Neural crest cell (in vitro differentiated cells): ENCODE data around the gene PPP1R1A. TPM values are rescaled to one million over a fixed set of nuclear protein-coding genes. Genes with fewer than 3 reads are reported as not detected.

Experiments
- DNase-seq: peaks from one replicate; pipeline ENCODE4 v3.0.0; 2021; ENCODE audit warnings: low read depth, mixed read lengths, low spot score
- H3K27ac Mint-ChIP-seq: one replicate; pipeline ENCODE4 v1.8.0; 2021; ENCODE audit warnings: mild to moderate bottlenecking, mixed read lengths; ENCODE audit not compliant: unreplicated experiment
- H3K27me3 Mint-ChIP-seq: 2 replicates; pipeline ENCODE4 v1.8.0; 2021; ENCODE audit warnings: low read depth, mild to moderate bottlenecking, mixed read lengths
- H3K36me3 Mint-ChIP-seq: 2 replicates; pipeline ENCODE4 v1.8.0; 2021; ENCODE audit warnings: low read depth, mild to moderate bottlenecking, mixed read lengths
- H3K4me1 Mint-ChIP-seq: 2 replicates; pipeline ENCODE4 v1.8.0; 2021; ENCODE audit warnings: mixed read lengths
- H3K4me3 Mint-ChIP-seq: one replicate; pipeline ENCODE4 v1.8.0; 2021; ENCODE audit warnings: mild to moderate bottlenecking, mixed read lengths
- H3K9me3 Mint-ChIP-seq: 2 replicates; pipeline ENCODE4 v1.8.0; 2021; ENCODE audit warnings: mixed read lengths
- CTCF ChIP-seq: fragments of 200-600 bp; sonication (generic); conservative IDR thresholded peaks from 2 replicates; pipeline ENCODE4 v1.5.0; 2021; ENCODE audit warnings: antibody characterized with exemption, mild to moderate bottlenecking
- total RNA-seq: library from RNA; stranded (reverse); gene quantifications from 2 replicates; pipeline ENCODE4 v1.2.1, GENCODE V29; 2021

PPP1R1A gene
- total RNA-seq, 1 donor from 2014 or later, result 10.3 TPM

DNA sequence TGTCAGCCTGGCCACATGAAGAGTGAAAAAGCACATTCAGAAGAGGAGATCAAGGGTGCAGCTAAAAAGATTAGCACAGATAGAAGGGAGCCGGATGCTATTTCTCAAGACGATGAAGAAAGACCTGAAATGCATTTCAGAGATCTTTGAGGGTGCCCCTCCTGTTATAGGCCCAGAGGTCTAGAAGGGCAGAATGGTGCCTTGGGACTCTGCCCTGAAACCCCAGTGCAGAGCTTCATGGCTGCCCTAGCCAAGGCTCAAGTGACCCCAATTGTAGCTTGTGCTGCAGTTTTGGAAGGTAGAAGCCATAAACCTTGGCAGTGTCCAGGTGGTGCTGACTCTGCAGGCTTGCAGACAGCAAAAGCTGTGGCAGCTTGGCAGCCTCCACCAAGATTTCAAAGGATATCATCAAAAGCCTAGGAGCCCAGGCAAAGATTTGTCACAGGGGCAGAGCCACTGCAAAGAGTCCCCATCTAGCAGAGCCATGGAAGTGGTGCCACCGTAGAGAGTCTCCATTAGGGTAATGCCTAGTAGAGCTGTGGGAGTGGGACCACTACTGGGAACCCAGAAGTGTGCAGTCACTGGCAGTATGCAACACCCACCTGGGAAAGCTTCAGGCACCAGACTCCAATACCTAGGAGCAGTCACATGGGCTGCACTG is 39.9 kb upstream of the PPP1R1A start:
- DNase-seq, result no peak
- Mint-ChIP-seq H3K27me3 (peaks cover 39% of the 10 kb centered on the region), H3K36me3 (peaks cover 3% of the 10 kb centered on the region), H3K27ac (no peak overlapping the region), H3K9me3 (peaks cover 16% of the 10 kb centered on the region), H3K4me3 (no peak overlapping the region), H3K4me1 (no peaks in the 10 kb centered on the region)
- no peak for TF ChIP-seq CTCF

GRCh38 chr12:54627304-54627703 is 38.8 kb upstream of the PPP1R1A start:
- no peak overlapping the region for H3K4me3 Mint-ChIP-seq
- no peak for TF ChIP-seq CTCF
- peaks cover 16% of the 10 kb centered on the region for H3K9me3 Mint-ChIP-seq
- H3K27ac Mint-ChIP-seq, result no peak overlapping the region
- no peaks in the 10 kb centered on the region for H3K4me1 Mint-ChIP-seq
- no peak for DNase-seq
- H3K36me3 Mint-ChIP-seq, result peaks cover 3% of the 10 kb centered on the region
- peaks cover 43% of the 10 kb centered on the region for H3K27me3 Mint-ChIP-seq

DNA sequence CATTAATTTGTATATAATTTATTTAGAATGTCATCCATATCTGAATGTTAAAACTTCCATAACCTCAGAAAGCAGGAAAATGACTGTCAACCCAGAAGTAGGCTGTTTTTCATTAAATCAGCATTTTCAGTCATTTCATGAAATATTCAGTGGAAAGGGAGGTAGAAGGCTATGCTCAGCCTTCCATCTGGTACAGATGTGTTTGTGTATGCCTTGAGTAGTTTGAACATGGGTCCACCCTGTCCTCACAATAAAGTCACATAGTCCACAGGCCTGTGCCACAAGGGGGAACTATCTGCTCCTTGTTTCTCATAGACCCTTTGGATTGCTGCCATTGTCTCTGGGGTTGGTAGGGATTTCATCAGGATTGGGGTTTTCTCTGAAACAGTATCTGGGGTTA is 37.1 kb upstream of the PPP1R1A start:
- H3K9me3 Mint-ChIP-seq, result peaks cover 16% of the 10 kb centered on the region
- no peak overlapping the region for H3K27ac Mint-ChIP-seq
- peaks cover 3% of the 10 kb centered on the region for H3K36me3 Mint-ChIP-seq
- H3K27me3 Mint-ChIP-seq, result peaks cover 52% of the 10 kb centered on the region
- H3K4me3 Mint-ChIP-seq, result no peak overlapping the region
- no peak for DNase-seq
- TF ChIP-seq CTCF, result no peak
- no peaks in the 10 kb centered on the region for H3K4me1 Mint-ChIP-seq

- TF ChIP-seq CTCF, result no peak
- H3K27ac Mint-ChIP-seq, result no peak overlapping the region
- H3K27me3 Mint-ChIP-seq, result peaks cover 53% of the 10 kb centered on the region
- no peaks in the 10 kb centered on the region for H3K4me1 Mint-ChIP-seq
- DNase-seq, result no peak
- H3K4me3 Mint-ChIP-seq, result no peak overlapping the region
- peaks cover 3% of the 10 kb centered on the region for H3K36me3 Mint-ChIP-seq
- H3K9me3 Mint-ChIP-seq, result peaks cover 16% of the 10 kb centered on the region
Observed at GRCh38 chr12:54624315-54625279, 36.1 kb upstream of the PPP1R1A start.

GRCh38 chr12:54622463-54623183 is 34.2 kb upstream of the PPP1R1A start:
- peaks cover 3% of the 10 kb centered on the region for H3K36me3 Mint-ChIP-seq
- no peaks in the 10 kb centered on the region for H3K4me1 Mint-ChIP-seq
- H3K27ac Mint-ChIP-seq, result no peak overlapping the region
- peaks cover 71% of the 10 kb centered on the region for H3K27me3 Mint-ChIP-seq
- no peak overlapping the region for H3K4me3 Mint-ChIP-seq
- no peak for DNase-seq
- peak; percentile 61 for TF ChIP-seq CTCF
- H3K9me3 Mint-ChIP-seq, result peaks cover 8% of the 10 kb centered on the region
